GM12878 (cell line): ENCODE results near the gene TUBGCP3. TPM values are rescaled to one million over a fixed set of nuclear protein-coding genes. Genes with fewer than 3 reads are reported as not detected.

ENCODE experiments used
- ATAC-seq: fragments of 200-7000 bp; cut with Tn5 transposase; 3 replicates; pipeline ENCODE4 v1.9.1; 2020; ENCODE audit warnings: mild to moderate bottlenecking, moderate library complexity
- BruUV-seq: library from RNA; stranded (reverse); fragments of 400-500 nt; replicated peaks from 2 replicates; lab custom pipeline; 2021; lab: Mats Ljungman, UMichigan
- CTCF ChIA-PET: fragments of 300-600 bp; sonication (Branson Sonifier 250); formaldehyde crosslinking; extraction: SDS; loops from one replicate; lab custom pipeline; 2021; ENCODE audit warnings: inconsistent platforms; lab: Yijun Ruan, JAX
- POLR2A ChIA-PET: fragments of 350-600 bp; formaldehyde crosslinking; extraction: SDS; loops from one replicate; lab custom pipeline; 2021; ENCODE audit warnings: inconsistent platforms; lab: Charles Lee
- RAD21 ChIA-PET: fragments of 300-600 bp; sonication (Branson Sonifier 250); formaldehyde crosslinking; loops from one replicate; lab custom pipeline; 2023; ENCODE audit warnings: antibody characterized with exemption; ENCODE audit not compliant: unreplicated experiment; lab: Charles Lee
- SMC1A ChIA-PET: fragments of 300-600 bp; sonication (Branson Sonifier 250); formaldehyde crosslinking; loops from one replicate; lab custom pipeline; 2023; ENCODE audit not compliant: unreplicated experiment, uncharacterized antibody; lab: Charles Lee
- DNase-seq: peaks from one replicate; pipeline ENCODE4 v3.0.0-alpha.2; 2011; ENCODE audit warnings: low read depth, low spot score
- FAIRE-seq: peaks from 3 replicates; lab custom pipeline; 2011; peaks lifted over from hg19 to GRCh38; lab: Jason Lieb, UNC
- H2AFZ ChIP-seq: 2 replicates; pipeline ENCODE4 v1.6.0; 2011; ENCODE audit warnings: low read depth, low read length, control low read depth; ENCODE audit not compliant: control insufficient read depth
- H3K27ac ChIP-seq: 2 replicates; pipeline ENCODE4 v1.5.1; 2011; ENCODE audit warnings: control low read depth; ENCODE audit not compliant: control insufficient read depth, insufficient read depth
- H3K27me3 ChIP-seq, 2 experiments: replicated peaks in 1 of 2; 2 replicates each; pipeline versions ENCODE4 v1.6.0 to v1.6.1; 2011; ENCODE audit warnings: low read length in 1 of 2; ENCODE audit not compliant: control insufficient read depth in 2 of 2, insufficient read depth in 2 of 2
- H3K36me3 ChIP-seq, 2 experiments: 2 replicates each; pipeline ENCODE4 v1.5.1; 2011; ENCODE audit warnings: low read length in 1 of 2; ENCODE audit not compliant: control insufficient read depth in 2 of 2, insufficient read depth in 2 of 2
- H3K4me1 ChIP-seq: 2 replicates; pipeline ENCODE4 v1.6.1; 2011; ENCODE audit warnings: mild to moderate bottlenecking, low read length, moderate library complexity, mixed read lengths; ENCODE audit not compliant: control insufficient read depth, insufficient read depth
- H3K4me2 ChIP-seq: 2 replicates; pipeline ENCODE4 v1.6.0; 2011; ENCODE audit warnings: control low read depth; ENCODE audit not compliant: control insufficient read depth, insufficient read depth
- H3K4me3 ChIP-seq: fragments of 200-600 bp; sonication (generic); 2 replicates; pipeline ENCODE4 v1.5.1; 2016
- H3K79me2 ChIP-seq: 2 replicates; pipeline ENCODE4 v1.6.0; 2011; ENCODE audit warnings: low read length; ENCODE audit not compliant: control insufficient read depth, insufficient read depth
- H3K9ac ChIP-seq: 2 replicates; pipeline ENCODE4 v1.8.0; 2011; ENCODE audit warnings: low read length, control low read depth, mixed read lengths; ENCODE audit not compliant: control insufficient read depth, insufficient read depth
- H3K9me3 ChIP-seq: replicated peaks from 3 replicates; pipeline ENCODE4 v1.5.1; 2011; ENCODE audit warnings: mild to moderate bottlenecking, low read length; ENCODE audit not compliant: control insufficient read depth, insufficient read depth
- H4K20me1 ChIP-seq: 2 replicates; pipeline ENCODE4 v1.6.0; 2011; ENCODE audit not compliant: control insufficient read depth, insufficient read depth
- ATF7 ChIP-seq: fragments of 450-650 bp; IDR thresholded peaks from 2 replicates; pipeline ENCODE4 v1.6.1; 2016; ENCODE audit warnings: low read depth, mild to moderate bottlenecking
- BCL11A ChIP-seq: IDR thresholded peaks from 2 replicates; pipeline ENCODE4 v1.6.1; 2011; ENCODE audit warnings: low read depth, low read length
- ETV6 ChIP-seq, 2 experiments: fragments of 450-650 bp in 1 of 2; IDR thresholded peaks in 1 of 2; conservative IDR thresholded peaks in 1 of 2; 2 replicates each; pipeline ENCODE4 v1.6.1; 2014; ENCODE audit warnings: antibody characterized with exemption in 1 of 2, borderline replicate concordance in 1 of 2, low read depth in 1 of 2, mild to moderate bottlenecking in 1 of 2, moderate library complexity in 1 of 2
- FOXK2 ChIP-seq: fragments of 450-650 bp; IDR thresholded peaks from 2 replicates; pipeline ENCODE4 v1.6.1; 2017; ENCODE audit warnings: mild to moderate bottlenecking, moderate library complexity
- LARP7 ChIP-seq: fragments of 450-650 bp; IDR thresholded peaks from 2 replicates; pipeline ENCODE4 v1.6.1; 2017; ENCODE audit warnings: mild to moderate bottlenecking
- RAD21 ChIP-seq: IDR thresholded peaks from 2 replicates; pipeline ENCODE4 v1.6.1; 2011; ENCODE audit warnings: mild to moderate bottlenecking, low read depth, low read length, moderate library complexity; ENCODE audit not compliant: insufficient read depth
- RAD51 ChIP-seq: fragments of 450-650 bp; IDR thresholded peaks from 2 replicates; pipeline ENCODE4 v1.6.1; 2016; ENCODE audit warnings: moderate library complexity, mild to moderate bottlenecking, inconsistent platforms
- REST ChIP-seq: IDR thresholded peaks from 2 replicates; pipeline ENCODE4 v1.6.1; 2012; ENCODE audit warnings: mild to moderate bottlenecking, low read depth, low read length
- YBX1 ChIP-seq: fragments of 450-650 bp; IDR thresholded peaks from 2 replicates; pipeline ENCODE4 v1.6.1; 2016; ENCODE audit warnings: antibody characterized with exemption
- WGBS: methylation state at CpG from one replicate; pipeline ENCODE4 v1.1.6; 2016; ENCODE audit warnings: low lambda C conversion rate; ENCODE audit not compliant: insufficient replicate concordance, insufficient coverage; ENCODE audit errors: missing lambda C conversion rate; 5-methylcytosine and 5-hydroxymethylcytosine counted together
- in situ Hi-C: fragments of 300-500 bp; cut with MboI; formaldehyde crosslinking; loops from 9 replicates; pipeline ENCODE4 v1.14.3; 2018; ENCODE audit warnings: mixed read lengths
- intact Hi-C: fragments of 100-400 bp; cut with micrococcal nuclease; formaldehyde crosslinking; loops from one replicate; pipeline ENCODE4 v1.14.2; 2022; ENCODE audit not compliant: unreplicated experiment
- polyA plus RNA-seq, 11 experiments: library from polyadenylated mRNA; depleted of rRNA in 4 of 11; unstranded in 6 of 11; stranded (reverse) in 5 of 11; fragments of >200 nt; fragmentation: Nextera tagmentation in 4 of 11; fragmentation: Illumina TruSeq in 1 of 11; extraction: Ambion mirVana in 4 of 11; extraction: Trizol in 1 of 11; gene quantifications; 1 replicate in 1 of 11; 2 replicates in 10 of 11; pipeline versions ENCODE4 v1.2.1 to v1.2.3, GENCODE V29; 2011 to 2016; ENCODE audit warnings: inconsistent platforms in 2 of 11, missing spikeins in 2 of 11, low read depth in 1 of 11
- total RNA-seq, 4 experiments: library from RNA; depleted of rRNA in 3 of 4; stranded (reverse); fragments of >200 nt in 3 of 4; fragmentation: Illumina TruSeq in 1 of 4; extraction: Trizol in 1 of 4; gene quantifications; 2 replicates each; pipeline versions ENCODE4 v1.2.1 to v1.2.3, GENCODE V29; 2013 to 2021
- TF ChIP-seq, protein P1 (sequence below): fragments of 450-650 bp; conservative IDR thresholded peaks from 2 replicates; pipeline ENCODE4 v1.6.1; 2017; ENCODE audit warnings: mild to moderate bottlenecking, moderate library complexity
- TF ChIP-seq, protein P2 (sequence below): IDR thresholded peaks from 2 replicates; pipeline ENCODE4 v1.6.1; 2011; ENCODE audit warnings: mild to moderate bottlenecking, low read depth, low read length, moderate library complexity; ENCODE audit not compliant: insufficient replicate concordance

TUBGCP3 gene
- total and polyA plus RNA-seq, 10 of the 15 experiments (the other 5 are each of a cell fraction or from before 2014, with no cell fraction given) = 4.0 to 34.0 (median 22.6) TPM

DNA sequence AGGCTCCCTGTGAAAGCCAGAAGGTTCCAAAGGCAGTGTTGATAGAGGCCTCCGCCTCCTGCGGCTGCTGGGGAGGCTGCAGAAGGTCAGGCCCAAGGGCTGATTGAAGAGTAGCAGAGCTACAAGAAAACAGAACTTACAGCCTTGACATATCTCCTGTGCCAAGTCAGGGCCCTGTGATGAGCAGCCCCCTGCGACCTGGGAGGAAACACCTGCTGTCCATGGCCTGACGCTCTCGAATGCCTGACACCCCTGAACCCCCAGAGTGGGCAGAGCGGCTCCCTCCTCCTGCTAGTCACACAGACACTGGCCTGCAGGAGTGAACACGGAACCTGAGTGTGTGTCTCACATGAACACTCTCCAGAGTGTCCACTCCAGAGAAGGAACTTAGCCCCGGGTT, 38.2 kb upstream of the TUBGCP3 start:
- DNase-seq (no peak), FAIRE-seq (no peak), ATAC-seq (0 out of 3 replicates have a peak, but pooled peaks have one; percentile 14)
- WGBS = 34% methylated on average over 8 of the region's 8 CpGs
- no TSS peak for BruUV-seq
- H3K4me3 ChIP-seq = no peak overlapping the region
- no peaks in the 10 kb centered on the region for H3K4me1 ChIP-seq
- H4K20me1 ChIP-seq = no peaks in the 10 kb centered on the region
- ChIA-PET CTCF (interaction anchor here (1.5 kb wide), 1 partner anchor 13 kb away, joined by 4 read pairs; no protein-coding TSS in a partner anchor), SMC1A (no interaction called here), RAD21 (no interaction called here), POLR2A (no interaction called here)
- H3K79me2 ChIP-seq = no peaks in the 10 kb centered on the region
- TF ChIP-seq RAD51 = no peak
- H2AFZ ChIP-seq = no peak overlapping the region
- in situ Hi-C loops (no loop called here), intact Hi-C loops (no loop called here)
- no peak overlapping the region for H3K4me2 ChIP-seq
- H3K27ac ChIP-seq = no peak overlapping the region
- no peaks in the 10 kb centered on the region; a peak in 2 of 4 replicates for H3K27me3 ChIP-seq
- no peaks in the 10 kb centered on the region for H3K36me3 ChIP-seq
- H3K9ac ChIP-seq = no peak overlapping the region
- no peaks in the 10 kb centered on the region for H3K9me3 ChIP-seq

GRCh38 chr13:112625698-112626097, 37.7 kb upstream of the TUBGCP3 start:
- H3K4me1 ChIP-seq = no peaks in the 10 kb centered on the region
- SMC1A ChIA-PET = no interaction called here
- H3K4me2 ChIP-seq = no peak overlapping the region
- CTCF ChIA-PET = interaction anchor here (1.5 kb wide), 1 partner anchor 14 kb away, joined by 4 read pairs; no protein-coding TSS in a partner anchor
- H4K20me1 ChIP-seq = no peaks in the 10 kb centered on the region
- no peak overlapping the region for H3K9ac ChIP-seq
- in situ Hi-C loops (no loop called here), intact Hi-C loops (no loop called here)
- POLR2A ChIA-PET = no interaction called here
- ATAC-seq (peak; percentile 39), FAIRE-seq (no peak), DNase-seq (no peak)
- WGBS = 21% methylated on average over 8 of the region's 8 CpGs
- no peak overlapping the region for H2AFZ ChIP-seq
- no peak overlapping the region for H3K27ac ChIP-seq
- no peak overlapping the region for H3K4me3 ChIP-seq
- H3K9me3 ChIP-seq = no peaks in the 10 kb centered on the region
- H3K36me3 ChIP-seq = no peaks in the 10 kb centered on the region
- no peaks in the 10 kb centered on the region; a peak in 2 of 4 replicates for H3K27me3 ChIP-seq
- no peaks in the 10 kb centered on the region for H3K79me2 ChIP-seq
- no TSS peak for BruUV-seq
- RAD21 ChIA-PET = no interaction called here
- TF ChIP-seq ETV6 (conservative IDR thresholded peaks at IDR 0.05 in 1 of 2, IDR thresholded peaks at IDR 0.05 in 1 of 2; ENCODE audit: borderline replicate concordance in 1 of 2, low read depth in 1 of 2) (no peak), BCL11A (no peak), LARP7 (no peak), ATF7 (no peak), FOXK2 (no peak), REST (no peak), RAD21 (no peak), YBX1 (no peak)
- TF ChIP-seq, protein P1, sequence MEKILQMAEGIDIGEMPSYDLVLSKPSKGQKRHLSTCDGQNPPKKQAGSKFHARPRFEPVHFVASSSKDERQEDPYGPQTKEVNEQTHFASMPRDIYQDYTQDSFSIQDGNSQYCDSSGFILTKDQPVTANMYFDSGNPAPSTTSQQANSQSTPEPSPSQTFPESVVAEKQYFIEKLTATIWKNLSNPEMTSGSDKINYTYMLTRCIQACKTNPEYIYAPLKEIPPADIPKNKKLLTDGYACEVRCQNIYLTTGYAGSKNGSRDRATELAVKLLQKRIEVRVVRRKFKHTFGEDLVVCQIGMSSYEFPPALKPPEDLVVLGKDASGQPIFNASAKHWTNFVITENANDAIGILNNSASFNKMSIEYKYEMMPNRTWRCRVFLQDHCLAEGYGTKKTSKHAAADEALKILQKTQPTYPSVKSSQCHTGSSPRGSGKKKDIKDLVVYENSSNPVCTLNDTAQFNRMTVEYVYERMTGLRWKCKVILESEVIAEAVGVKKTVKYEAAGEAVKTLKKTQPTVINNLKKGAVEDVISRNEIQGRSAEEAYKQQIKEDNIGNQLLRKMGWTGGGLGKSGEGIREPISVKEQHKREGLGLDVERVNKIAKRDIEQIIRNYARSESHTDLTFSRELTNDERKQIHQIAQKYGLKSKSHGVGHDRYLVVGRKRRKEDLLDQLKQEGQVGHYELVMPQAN = no peak
- TF ChIP-seq, protein P2, sequence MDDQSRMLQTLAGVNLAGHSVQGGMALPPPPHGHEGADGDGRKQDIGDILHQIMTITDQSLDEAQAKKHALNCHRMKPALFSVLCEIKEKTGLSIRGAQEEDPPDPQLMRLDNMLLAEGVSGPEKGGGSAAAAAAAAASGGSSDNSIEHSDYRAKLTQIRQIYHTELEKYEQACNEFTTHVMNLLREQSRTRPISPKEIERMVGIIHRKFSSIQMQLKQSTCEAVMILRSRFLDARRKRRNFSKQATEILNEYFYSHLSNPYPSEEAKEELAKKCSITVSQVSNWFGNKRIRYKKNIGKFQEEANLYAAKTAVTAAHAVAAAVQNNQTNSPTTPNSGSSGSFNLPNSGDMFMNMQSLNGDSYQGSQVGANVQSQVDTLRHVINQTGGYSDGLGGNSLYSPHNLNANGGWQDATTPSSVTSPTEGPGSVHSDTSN = no peak
